Breast epithelium (tissue), 4 donors: Measurements from ENCODE around the gene ORMDL3. TPM values are rescaled to one million over a fixed set of nuclear protein-coding genes. Genes with fewer than 3 reads are reported as not detected.
A peak's percentile ranks its signal among the peaks of the same experiment; 100 is the strongest.

Experiments used
- DNase-seq, 2 donors: peaks; one replicate each; pipeline ENCODE4 v3.0.0-alpha.2; 2019; ENCODE audit warnings: low spot score in 2 of 2
- H3K27ac ChIP-seq, 2 donors: fragments of 200-600 bp; sonication (generic) in 1 of 2; one replicate each; pipeline ENCODE4 v1.5.1; 2016 to 2019; ENCODE audit warnings: mild to moderate bottlenecking in 1 of 2
- H3K27me3 ChIP-seq, 2 donors: fragments of 200-600 bp; sonication (generic) in 1 of 2; one replicate each; pipeline versions ENCODE4 v1.5.1 to v1.6.0; 2017 to 2019; ENCODE audit warnings: control low read depth in 1 of 2, mild to moderate bottlenecking in 1 of 2
- H3K36me3 ChIP-seq: fragments of 200-600 bp; one replicate; pipeline ENCODE4 v1.5.1; 2019
- H3K4me1 ChIP-seq, 2 donors: fragments of 200-600 bp; sonication (generic); one replicate each; pipeline ENCODE4 v1.5.1; 2016 to 2019; ENCODE audit warnings: control low read depth in 1 of 2
- H3K4me3 ChIP-seq, 3 donors: fragments of 200-600 bp; sonication (generic); 1 replicate in 2 of 3; 2 replicates in 1 of 3; pipeline ENCODE4 v1.5.1; 2016 to 2019; ENCODE audit warnings: mild to moderate bottlenecking in 3 of 3, moderate library complexity in 2 of 3
- H3K9me3 ChIP-seq, 2 donors: fragments of 200-600 bp; sonication (generic) in 1 of 2; one replicate each; pipeline ENCODE4 v1.5.1; 2016 to 2019; ENCODE audit warnings: control low read depth in 1 of 2
- CTCF ChIP-seq, 3 donors: fragments of 450-650 bp; IDR thresholded peaks; one replicate each; pipeline ENCODE4 v1.5.1; 2016 to 2017; ENCODE audit warnings: antibody characterized with exemption in 3 of 3, mild to moderate bottlenecking in 3 of 3, moderate library complexity in 3 of 3
- POLR2A ChIP-seq: fragments of 450-650 bp; IDR thresholded peaks from one replicate; pipeline ENCODE4 v1.6.1; 2016; ENCODE audit warnings: antibody characterized with exemption, mild to moderate bottlenecking, moderate library complexity
- POLR2AphosphoS5 ChIP-seq, 3 donors: sonication (generic); formaldehyde crosslinking; IDR thresholded peaks; one replicate each; pipeline ENCODE4 v1.6.1; 2017; ENCODE audit warnings: antibody characterized with exemption in 3 of 3
- intact Hi-C: fragments of 100-400 bp; cut with DNase I; formaldehyde crosslinking; loops from one replicate; pipeline ENCODE4 v1.15.1; 2023; ENCODE audit warnings: low total_unique reads
- total RNA-seq, 3 donors: library from RNA; depleted of rRNA; stranded (reverse); fragments of >200 nt; gene quantifications; one replicate each; pipeline ENCODE4 v1.1.0, GENCODE V29; 2016

Gene ORMDL3, protein sequence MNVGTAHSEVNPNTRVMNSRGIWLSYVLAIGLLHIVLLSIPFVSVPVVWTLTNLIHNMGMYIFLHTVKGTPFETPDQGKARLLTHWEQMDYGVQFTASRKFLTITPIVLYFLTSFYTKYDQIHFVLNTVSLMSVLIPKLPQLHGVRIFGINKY
- total RNA-seq, result 100 to 1,000 TPM in 2 of 3 donors, 10 to 100 TPM in 1; 90.5 to 158 (median 104) TPM

DNA sequence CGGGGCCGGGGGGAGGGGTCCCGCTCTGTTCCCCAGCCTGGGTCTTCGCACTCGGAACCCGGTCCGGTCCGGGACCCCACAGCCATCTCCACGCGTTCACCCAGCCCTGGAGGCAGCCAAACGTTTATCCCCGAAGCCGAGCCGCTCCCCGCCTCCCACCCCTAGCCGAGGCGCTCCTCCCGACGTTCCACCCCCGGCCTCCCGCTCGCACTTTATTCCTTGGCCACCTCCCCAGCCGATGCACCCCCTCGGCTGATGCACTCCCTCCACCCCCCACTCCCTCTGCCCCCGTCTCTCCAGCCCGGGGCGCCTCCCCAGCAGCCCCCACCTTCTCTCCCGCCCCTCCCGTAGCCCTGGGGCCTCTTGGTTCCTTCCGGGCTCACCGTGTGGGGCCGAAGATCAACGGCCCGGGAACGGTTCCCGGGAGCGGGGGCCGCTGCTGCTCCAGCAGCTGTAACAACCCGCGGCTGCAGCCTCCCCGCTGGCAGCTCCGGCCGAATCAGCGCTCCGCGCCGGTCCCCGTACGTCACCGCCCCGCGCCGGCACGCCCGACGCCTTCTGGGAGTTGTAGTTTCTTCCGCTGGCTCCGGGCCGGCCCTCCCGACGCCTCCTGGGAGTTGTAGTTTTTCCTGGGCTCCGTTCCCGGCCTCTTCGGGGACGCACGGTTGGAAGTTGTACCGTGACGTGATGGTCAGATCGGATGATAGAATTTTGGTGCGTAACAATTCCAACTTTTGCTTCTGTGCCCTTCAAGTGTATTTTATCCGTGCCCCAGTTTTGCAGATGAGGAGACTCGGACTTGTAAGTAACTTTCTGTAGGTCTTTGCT, at the start of gene ORMDL3, which contains the start of gene LRRC3C:
ORMDL3 (minus strand) TSS at position 501 of the 828 bp plus-strand sequence. CDS start 3,398 bp downstream, outside the sequence.
LRRC3C (plus strand) TSS at position 632 of the 828 bp plus-strand sequence. CDS start 13,792 bp downstream, outside the sequence.
- Histone ChIP-seq H3K9me3 (no peaks in the 10 kb centered on the region), H3K27ac (peak within 1 kb of the TSS; percentile 93 to 95), H3K36me3 (no peaks in the 10 kb centered on the region), H3K27me3 (no peaks in the 10 kb centered on the region), H3K4me1 (peaks cover 11 to 23% of the 10 kb centered on the region in 2 donors), H3K4me3 (peak within 1 kb of the TSS; percentile 85 to 95 (median 88))
- intact Hi-C loops, result no loop called here
- peak; percentile 93 to 94 for DNase-seq
- TF ChIP-seq CTCF (IDR thresholded peaks at IDR 0.05) (no peak), POLR2AphosphoS5 (IDR thresholded peaks at IDR 0.05) (peak; percentile 83 to 95 (median 91)), POLR2A (peak; percentile 70)

DNA sequence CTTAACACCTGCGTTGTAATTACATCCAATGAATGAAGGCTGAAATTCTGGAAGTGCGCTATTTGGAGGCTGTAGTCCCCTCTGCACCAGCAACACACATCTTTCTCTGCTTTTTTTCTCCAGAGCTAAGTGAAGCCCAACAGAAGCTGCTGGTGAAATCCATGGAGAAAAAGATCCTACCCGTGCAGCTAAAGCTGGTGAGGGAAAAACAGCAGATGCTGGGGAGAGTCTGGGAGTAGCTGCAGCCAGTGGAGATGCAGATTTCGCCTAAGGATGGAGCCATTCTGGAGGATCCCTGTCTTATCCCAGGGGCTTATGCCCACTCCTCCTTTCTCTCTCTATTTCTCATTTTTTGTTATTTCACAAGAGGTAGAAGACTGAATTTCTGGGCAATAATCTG, 48.4 kb upstream of the ORMDL3 start:
- Histone ChIP-seq H3K27me3 (no peaks in the 10 kb centered on the region), H3K36me3 (no peaks in the 10 kb centered on the region), H3K4me3 (no peak overlapping the region), H3K4me1 (peaks cover 0 to 5% of the 10 kb centered on the region in 2 donors), H3K9me3 (no peaks in the 10 kb centered on the region), H3K27ac (no peak overlapping the region)
- intact Hi-C loops, result no loop called here
- TF ChIP-seq CTCF (IDR thresholded peaks at IDR 0.05) (no peak), POLR2A (no peak), POLR2AphosphoS5 (IDR thresholded peaks at IDR 0.05) (no peak)
- DNase-seq, result no peak

GRCh38 chr17:39974433-39974832, 47.0 kb upstream of the ORMDL3 start:
- Histone ChIP-seq H3K36me3 (no peaks in the 10 kb centered on the region), H3K9me3 (no peaks in the 10 kb centered on the region), H3K27me3 (no peaks in the 10 kb centered on the region), H3K4me1 (peaks cover 0 to 3% of the 10 kb centered on the region in 2 donors), H3K4me3 (no peak overlapping the region), H3K27ac (no peak overlapping the region)
- TF ChIP-seq POLR2A (no peak), CTCF (IDR thresholded peaks at IDR 0.05) (no peak), POLR2AphosphoS5 (IDR thresholded peaks at IDR 0.05) (no peak)
- DNase-seq, result no peak
- intact Hi-C loops, result no loop called here

- no peak overlapping the region for H3K4me3 ChIP-seq
- DNase-seq, result no peak
- H3K9me3 ChIP-seq, result no peaks in the 10 kb centered on the region
- no peaks in the 10 kb centered on the region for H3K4me1 ChIP-seq
- H3K36me3 ChIP-seq, result no peaks in the 10 kb centered on the region
- no peaks in the 10 kb centered on the region for H3K27me3 ChIP-seq
- TF ChIP-seq CTCF (IDR thresholded peaks at IDR 0.05) (no peak), POLR2AphosphoS5 (IDR thresholded peaks at IDR 0.05) (no peak), POLR2A (no peak)
- intact Hi-C loops, result no loop called here
- no peak overlapping the region for H3K27ac ChIP-seq
These were observed 46.1 kb upstream of the ORMDL3 start for GRCh38 chr17:39973496-39973895.

DNA sequence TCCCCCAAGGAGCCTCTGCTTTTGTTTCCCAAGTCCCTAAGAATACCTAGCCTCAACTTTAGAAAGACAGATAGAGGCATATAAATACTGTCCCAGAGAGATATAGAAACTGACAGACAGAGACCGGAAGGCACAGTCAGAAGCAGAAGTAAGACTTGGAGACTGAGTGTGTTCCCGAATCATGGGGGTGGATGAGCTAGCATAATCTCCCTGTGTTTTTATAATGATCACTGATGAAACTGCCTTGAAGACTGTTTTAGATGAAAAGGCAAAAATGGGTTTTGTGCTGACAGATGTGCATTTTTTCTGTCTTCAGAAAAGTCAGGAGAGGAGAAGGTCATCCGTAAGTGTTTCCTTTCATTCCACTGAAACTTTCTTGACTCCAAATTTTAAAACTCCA, 44.9 kb upstream of the ORMDL3 start:
- no peaks in the 10 kb centered on the region for H3K36me3 ChIP-seq
- TF ChIP-seq POLR2A (no peak), CTCF (IDR thresholded peaks at IDR 0.05) (no peak), POLR2AphosphoS5 (IDR thresholded peaks at IDR 0.05) (no peak)
- H3K27me3 ChIP-seq, result no peaks in the 10 kb centered on the region
- no peak for DNase-seq
- intact Hi-C loops, result no loop called here
- peak overlapping the region in 1 of 2 donors; percentile 32 for H3K27ac ChIP-seq
- H3K9me3 ChIP-seq, result no peaks in the 10 kb centered on the region
- no peak overlapping the region for H3K4me3 ChIP-seq
- H3K4me1 ChIP-seq, result no peaks in the 10 kb centered on the region
